ENCODE data around the gene MCTP1.

- no peak for TF ChIP-seq PATZ1 (CRISPR knock-in tag; IDR thresholded peaks at IDR 0.05; ENCODE audit: borderline replicate concordance)
- no peak for TF ChIP-seq CREB5 (CRISPR knock-in tag; IDR thresholded peaks at IDR 0.05; ENCODE audit: low read depth)
- TF ChIP-seq TSHZ2 (CRISPR knock-in tag; IDR thresholded peaks at IDR 0.05): no peak
- TF ChIP-seq ZC3H10 (CRISPR knock-in tag; IDR thresholded peaks at IDR 0.05): no peak
- TF ChIP-seq ZFP30 (CRISPR knock-in tag; IDR thresholded peaks at IDR 0.05): no peak
- TF ChIP-seq CSRNP3 (CRISPR knock-in tag; IDR thresholded peaks at IDR 0.05): no peak
Measured at GRCh38 chr5:94746731-94747124, 538.2 kb downstream of the MCTP1 start.

Data from SK-N-SH treated with all-trans-retinoic acid at 6 μM for 48 hours (cell line).